ENCODE measurements around the gene NCAPD3. TPM values are rescaled to one million over a fixed set of nuclear protein-coding genes. Genes with fewer than 3 reads are reported as not detected.

The NCAPD3 gene
- total and polyA plus RNA-seq, 9 of the 15 experiments (the other 6 are each of a cell fraction or from before 2014, with no cell fraction given) = 23.6 to 80.6 (median 58.6) TPM

- TF ChIP-seq MAFK (IDR thresholded peaks at IDR 0.05; ENCODE audit: low read length) (no peak), CTCFL (IDR thresholded peaks at IDR 0.05; ENCODE audit: borderline replicate concordance, insufficient read depth, low read depth, low read length, poor library complexity, severe bottlenecking) (no peak), ZSCAN32 (CRISPR knock-in tag; IDR thresholded peaks at IDR 0.05) (no peak), CREB3 (tag; conservative IDR thresholded peaks at IDR 0.05; ENCODE audit: low read depth) (no peak), DPF2 (IDR thresholded peaks at IDR 0.05) (no peak), HDAC1 (IDR thresholded peaks at IDR 0.05) (no peak; a peak in 1 of 4 replicates), SMC3 (conservative IDR thresholded peaks at IDR 0.05; ENCODE audit: insufficient read depth, low read depth, low read length) (no peak), MAX (CRISPR knock-in tag; IDR thresholded peaks at IDR 0.05) (peak; percentile 50; the same call in 1 of the 2 replicates), CBFA2T3 (IDR thresholded peaks at IDR 0.05) (no peak), PTBP1 (IDR thresholded peaks at IDR 0.05; ENCODE audit: low read depth, low read length) (no peak), KDM2B (CRISPR knock-in tag; IDR thresholded peaks at IDR 0.05) (no peak), ZBTB7A (IDR thresholded peaks at IDR 0.05; ENCODE audit: borderline replicate concordance, control insufficient read depth, low read depth, low read length) (peak; percentile 89), ZNF717 (CRISPR knock-in tag; IDR thresholded peaks at IDR 0.05) (no peak), EHMT2 (IDR thresholded peaks at IDR 0.05) (no peak), FOXJ3 (CRISPR knock-in tag; IDR thresholded peaks at IDR 0.05) (no peak), ZC3H4 (CRISPR knock-in tag; IDR thresholded peaks at IDR 0.05; ENCODE audit: borderline replicate concordance) (no peak), PKNOX1 (IDR thresholded peaks at IDR 0.05) (no peak), MTA3 (IDR thresholded peaks at IDR 0.05; ENCODE audit: borderline replicate concordance) (peak; percentile 93), CCNT2 (IDR thresholded peaks at IDR 0.05; ENCODE audit: borderline replicate concordance, extremely low read depth, insufficient read length, low read depth, low read length) (peak; percentile 68), NR2F6 (CRISPR knock-in tag; IDR thresholded peaks at IDR 0.05) (no peak), CHD2 (IDR thresholded peaks at IDR 0.05; ENCODE audit: low read depth, low read length) (no peak), SRSF7 (optimal IDR thresholded peaks at IDR 0.05; ENCODE audit: low read depth, low read length) (no peak), ZNF224 (CRISPR knock-in tag; IDR thresholded peaks at IDR 0.05) (no peak), SETDB1 (IDR thresholded peaks at IDR 0.05; ENCODE audit: low read length) (no peak)
These were observed 29.6 kb upstream of the NCAPD3 start, which contains the start of the genes ACAD8 and THYN1 (continued) for GRCh38 chr11:134253188-134253993.
